HepG2 (cell line): ENCODE measurements around the gene CMTM3. TPM values are rescaled to one million over a fixed set of nuclear protein-coding genes. Genes with fewer than 3 reads are reported as not detected.

Source experiments
- CEBPG ChIP-seq: IDR thresholded peaks from 2 replicates; pipeline ENCODE4 v1.6.1; 2016
- HNF4G ChIP-seq, 2 experiments: sonication (generic) in 1 of 2; formaldehyde crosslinking in 1 of 2; IDR thresholded peaks; 2 replicates each; pipeline versions ENCODE4 v1.4.0 to v1.6.1; 2011 to 2020; ENCODE audit warnings: borderline replicate concordance in 2 of 2, low read depth in 2 of 2, mild to moderate bottlenecking in 2 of 2, low read length in 1 of 2, missing genetic modification reagents in 1 of 2, moderate library complexity in 1 of 2
- PPARG ChIP-seq: conservative IDR thresholded peaks from 2 replicates; pipeline ENCODE4 v1.6.1; 2016; ENCODE audit warnings: missing biosample characterization, missing genetic modification reagents
- SOX5 ChIP-seq: IDR thresholded peaks from 2 replicates; pipeline ENCODE4 v1.6.1; 2016; ENCODE audit warnings: borderline replicate concordance
- ZFY ChIP-seq: sonication (generic); formaldehyde crosslinking; IDR thresholded peaks from 2 replicates; pipeline ENCODE4 v1.4.0; 2020; ENCODE audit warnings: missing genetic modification reagents
- ZNF329 ChIP-seq: sonication (generic); formaldehyde crosslinking; IDR thresholded peaks from 2 replicates; pipeline ENCODE4 v1.9.0; 2021; ENCODE audit warnings: low read depth, mild to moderate bottlenecking, missing genetic modification reagents
- ZNF644 ChIP-seq: IDR thresholded peaks from 2 replicates; pipeline ENCODE4 v1.6.1; 2016; ENCODE audit warnings: low read depth
- ZSCAN21 ChIP-seq: sonication (generic); formaldehyde crosslinking; IDR thresholded peaks from 2 replicates; pipeline ENCODE4 v1.8.0; 2022; ENCODE audit warnings: mild to moderate bottlenecking, missing genetic modification reagents, moderate library complexity, borderline replicate concordance
- polyA plus RNA-seq, 8 experiments: library from polyadenylated mRNA; depleted of rRNA in 3 of 8; stranded (reverse) in 7 of 8; unstranded in 1 of 8; fragments of >200 nt; fragmentation: Illumina TruSeq in 4 of 8; extraction: Trizol in 4 of 8; gene quantifications; 2 replicates each; pipeline versions ENCODE4 v1.2.1 to v1.2.3, GENCODE V29; 2011 to 2016; ENCODE audit warnings: low read depth in 4 of 8, missing spikeins in 1 of 8, mixed read lengths in 1 of 8; ENCODE audit not compliant: insufficient read depth in 1 of 8
- total RNA-seq, 5 experiments: library from RNA; depleted of rRNA; stranded (reverse); fragments of >200 nt; fragmentation: Illumina TruSeq; extraction: Trizol; gene quantifications; 2 replicates each; pipeline ENCODE4 v1.2.3, GENCODE V29; 2016; ENCODE audit warnings: low read depth in 1 of 5
- TF ChIP-seq, protein P1 (sequence below): sonication (generic); formaldehyde crosslinking; IDR thresholded peaks from 2 replicates; pipeline ENCODE4 v1.5.0; 2020; ENCODE audit warnings: missing genetic modification reagents, mild to moderate bottlenecking, borderline replicate concordance
- TF ChIP-seq, protein P2 (sequence below): sonication (generic); formaldehyde crosslinking; IDR thresholded peaks from 2 replicates; pipeline ENCODE4 v1.4.0; 2020; ENCODE audit warnings: missing genetic modification reagents, borderline replicate concordance
- TF ChIP-seq, protein P3 (sequence below): sonication (generic); formaldehyde crosslinking; IDR thresholded peaks from 2 replicates; pipeline ENCODE4 v1.4.0; 2020; ENCODE audit warnings: missing genetic modification reagents, borderline replicate concordance
- TF ChIP-seq, protein P4 (sequence below): sonication (generic); formaldehyde crosslinking; IDR thresholded peaks from 2 replicates; pipeline ENCODE4 v1.4.0; 2020; ENCODE audit warnings: missing genetic modification reagents, low read depth, mild to moderate bottlenecking, borderline replicate concordance
- TF ChIP-seq, protein P5 (sequence below): IDR thresholded peaks from 2 replicates; pipeline ENCODE4 v1.6.1; 2012; ENCODE audit warnings: low read depth, low read length, improper control_type of control experiment
- TF ChIP-seq, protein P6 (sequence below): sonication (generic); formaldehyde crosslinking; IDR thresholded peaks from 2 replicates; pipeline ENCODE4 v1.4.0; 2020; ENCODE audit warnings: mild to moderate bottlenecking, missing genetic modification reagents

Gene CMTM3
- total and polyA plus RNA-seq, 2 of the 13 experiments (the other 11 are each of a cell fraction or from before 2014, with no cell fraction given), result 29.2 to 48.7 TPM

DNA sequence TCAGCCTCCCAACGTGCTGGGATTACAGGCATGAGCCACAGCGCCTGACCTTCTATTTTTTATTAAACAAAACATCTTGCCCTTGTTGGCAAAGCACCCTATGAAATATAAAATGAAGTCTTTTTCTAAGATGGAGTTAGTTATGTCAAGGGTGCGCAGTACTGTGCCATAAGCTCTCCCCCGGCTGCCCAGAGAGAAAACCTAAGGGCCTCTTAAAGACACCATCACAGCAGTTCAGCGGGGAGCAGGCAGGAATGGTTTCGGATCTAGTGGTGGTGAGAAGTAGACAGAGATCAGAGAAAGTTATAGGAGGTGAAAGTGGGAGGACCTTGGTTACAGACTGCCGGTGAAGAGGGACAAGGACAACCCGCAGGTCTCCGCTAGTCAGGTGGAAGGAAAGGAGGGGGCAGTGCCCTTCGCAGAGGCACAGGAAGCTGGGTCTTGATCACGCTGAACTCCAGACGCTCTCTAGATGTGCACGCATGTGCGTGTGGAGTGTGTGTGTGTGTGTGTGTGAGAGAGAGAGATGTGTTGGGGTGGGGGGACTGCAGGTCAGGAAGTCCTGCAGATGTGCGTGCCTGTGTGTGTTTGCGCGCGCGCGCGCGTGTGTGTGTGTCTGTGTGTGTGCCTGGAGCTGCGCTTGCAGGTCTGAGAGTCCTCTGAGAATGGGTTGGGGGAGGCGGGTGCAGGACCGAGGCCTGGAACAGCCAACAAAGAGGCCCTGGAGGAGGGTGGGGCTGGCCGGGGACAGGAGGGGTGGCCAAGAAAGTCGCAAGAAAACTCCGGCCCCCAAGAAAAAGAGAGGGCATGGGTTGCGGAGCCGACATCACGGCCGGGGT lies 748 bp upstream of the CMTM3 start (continued):
- TF ChIP-seq ZNF644 (CRISPR knock-in tag), result no peak
- TF ChIP-seq, protein P1, sequence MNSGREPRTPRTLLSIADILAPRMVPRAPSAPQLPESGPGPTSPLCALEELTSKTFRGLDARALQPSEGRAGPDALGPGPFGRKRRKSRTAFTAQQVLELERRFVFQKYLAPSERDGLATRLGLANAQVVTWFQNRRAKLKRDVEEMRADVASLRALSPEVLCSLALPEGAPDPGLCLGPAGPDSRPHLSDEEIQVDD (CRISPR knock-in tag), result no peak
- TF ChIP-seq, protein P2, sequence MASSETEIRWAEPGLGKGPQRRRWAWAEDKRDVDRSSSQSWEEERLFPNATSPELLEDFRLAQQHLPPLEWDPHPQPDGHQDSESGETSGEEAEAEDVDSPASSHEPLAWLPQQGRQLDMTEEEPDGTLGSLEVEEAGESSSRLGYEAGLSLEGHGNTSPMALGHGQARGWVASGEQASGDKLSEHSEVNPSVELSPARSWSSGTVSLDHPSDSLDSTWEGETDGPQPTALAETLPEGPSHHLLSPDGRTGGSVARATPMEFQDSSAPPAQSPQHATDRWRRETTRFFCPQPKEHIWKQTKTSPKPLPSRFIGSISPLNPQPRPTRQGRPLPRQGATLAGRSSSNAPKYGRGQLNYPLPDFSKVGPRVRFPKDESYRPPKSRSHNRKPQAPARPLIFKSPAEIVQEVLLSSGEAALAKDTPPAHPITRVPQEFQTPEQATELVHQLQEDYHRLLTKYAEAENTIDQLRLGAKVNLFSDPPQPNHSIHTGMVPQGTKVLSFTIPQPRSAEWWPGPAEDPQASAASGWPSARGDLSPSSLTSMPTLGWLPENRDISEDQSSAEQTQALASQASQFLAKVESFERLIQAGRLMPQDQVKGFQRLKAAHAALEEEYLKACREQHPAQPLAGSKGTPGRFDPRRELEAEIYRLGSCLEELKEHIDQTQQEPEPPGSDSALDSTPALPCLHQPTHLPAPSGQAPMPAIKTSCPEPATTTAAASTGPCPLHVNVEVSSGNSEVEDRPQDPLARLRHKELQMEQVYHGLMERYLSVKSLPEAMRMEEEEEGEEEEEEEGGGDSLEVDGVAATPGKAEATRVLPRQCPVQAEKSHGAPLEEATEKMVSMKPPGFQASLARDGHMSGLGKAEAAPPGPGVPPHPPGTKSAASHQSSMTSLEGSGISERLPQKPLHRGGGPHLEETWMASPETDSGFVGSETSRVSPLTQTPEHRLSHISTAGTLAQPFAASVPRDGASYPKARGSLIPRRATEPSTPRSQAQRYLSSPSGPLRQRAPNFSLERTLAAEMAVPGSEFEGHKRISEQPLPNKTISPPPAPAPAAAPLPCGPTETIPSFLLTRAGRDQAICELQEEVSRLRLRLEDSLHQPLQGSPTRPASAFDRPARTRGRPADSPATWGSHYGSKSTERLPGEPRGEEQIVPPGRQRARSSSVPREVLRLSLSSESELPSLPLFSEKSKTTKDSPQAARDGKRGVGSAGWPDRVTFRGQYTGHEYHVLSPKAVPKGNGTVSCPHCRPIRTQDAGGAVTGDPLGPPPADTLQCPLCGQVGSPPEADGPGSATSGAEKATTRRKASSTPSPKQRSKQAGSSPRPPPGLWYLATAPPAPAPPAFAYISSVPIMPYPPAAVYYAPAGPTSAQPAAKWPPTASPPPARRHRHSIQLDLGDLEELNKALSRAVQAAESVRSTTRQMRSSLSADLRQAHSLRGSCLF (CRISPR knock-in tag), result no peak
- TF ChIP-seq ZSCAN21 (CRISPR knock-in tag), result peak; percentile 68; the same call in 1 of the 2 replicates
- TF ChIP-seq PPARG (CRISPR knock-in tag), result no peak
- TF ChIP-seq CEBPG, result no peak
- no peak for TF ChIP-seq HNF4G (IDR thresholded peaks at IDR 0.05; ENCODE audit: borderline replicate concordance, low read depth, low read length)
- peak; percentile 73; the same call in 1 of the 2 replicates for TF ChIP-seq HNF4G (CRISPR knock-in tag; IDR thresholded peaks at IDR 0.05; ENCODE audit: borderline replicate concordance, low read depth)
- TF ChIP-seq, protein P3, sequence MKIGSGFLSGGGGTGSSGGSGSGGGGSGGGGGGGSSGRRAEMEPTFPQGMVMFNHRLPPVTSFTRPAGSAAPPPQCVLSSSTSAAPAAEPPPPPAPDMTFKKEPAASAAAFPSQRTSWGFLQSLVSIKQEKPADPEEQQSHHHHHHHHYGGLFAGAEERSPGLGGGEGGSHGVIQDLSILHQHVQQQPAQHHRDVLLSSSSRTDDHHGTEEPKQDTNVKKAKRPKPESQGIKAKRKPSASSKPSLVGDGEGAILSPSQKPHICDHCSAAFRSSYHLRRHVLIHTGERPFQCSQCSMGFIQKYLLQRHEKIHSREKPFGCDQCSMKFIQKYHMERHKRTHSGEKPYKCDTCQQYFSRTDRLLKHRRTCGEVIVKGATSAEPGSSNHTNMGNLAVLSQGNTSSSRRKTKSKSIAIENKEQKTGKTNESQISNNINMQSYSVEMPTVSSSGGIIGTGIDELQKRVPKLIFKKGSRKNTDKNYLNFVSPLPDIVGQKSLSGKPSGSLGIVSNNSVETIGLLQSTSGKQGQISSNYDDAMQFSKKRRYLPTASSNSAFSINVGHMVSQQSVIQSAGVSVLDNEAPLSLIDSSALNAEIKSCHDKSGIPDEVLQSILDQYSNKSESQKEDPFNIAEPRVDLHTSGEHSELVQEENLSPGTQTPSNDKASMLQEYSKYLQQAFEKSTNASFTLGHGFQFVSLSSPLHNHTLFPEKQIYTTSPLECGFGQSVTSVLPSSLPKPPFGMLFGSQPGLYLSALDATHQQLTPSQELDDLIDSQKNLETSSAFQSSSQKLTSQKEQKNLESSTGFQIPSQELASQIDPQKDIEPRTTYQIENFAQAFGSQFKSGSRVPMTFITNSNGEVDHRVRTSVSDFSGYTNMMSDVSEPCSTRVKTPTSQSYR, result 0 out of 2 replicates have a peak, but pooled peaks have one; percentile 43
- TF ChIP-seq SOX5 (CRISPR knock-in tag), result no peak; the same call in 1 of the 2 replicates
- TF ChIP-seq ZNF329 (CRISPR knock-in tag), result no peak
- TF ChIP-seq, protein P4, sequence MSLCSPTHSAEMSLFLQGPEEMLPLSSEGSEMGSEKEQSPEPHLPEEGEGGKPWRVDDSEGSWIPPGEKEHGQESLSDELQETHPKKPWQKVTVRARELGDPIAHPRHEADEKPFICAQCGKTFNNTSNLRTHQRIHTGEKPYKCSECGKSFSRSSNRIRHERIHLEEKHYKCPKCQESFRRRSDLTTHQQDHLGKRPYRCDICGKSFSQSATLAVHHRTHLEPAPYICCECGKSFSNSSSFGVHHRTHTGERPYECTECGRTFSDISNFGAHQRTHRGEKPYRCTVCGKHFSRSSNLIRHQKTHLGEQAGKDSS (CRISPR knock-in tag), result no peak
- no peak for TF ChIP-seq ZFY (CRISPR knock-in tag)
- TF ChIP-seq, protein P5, sequence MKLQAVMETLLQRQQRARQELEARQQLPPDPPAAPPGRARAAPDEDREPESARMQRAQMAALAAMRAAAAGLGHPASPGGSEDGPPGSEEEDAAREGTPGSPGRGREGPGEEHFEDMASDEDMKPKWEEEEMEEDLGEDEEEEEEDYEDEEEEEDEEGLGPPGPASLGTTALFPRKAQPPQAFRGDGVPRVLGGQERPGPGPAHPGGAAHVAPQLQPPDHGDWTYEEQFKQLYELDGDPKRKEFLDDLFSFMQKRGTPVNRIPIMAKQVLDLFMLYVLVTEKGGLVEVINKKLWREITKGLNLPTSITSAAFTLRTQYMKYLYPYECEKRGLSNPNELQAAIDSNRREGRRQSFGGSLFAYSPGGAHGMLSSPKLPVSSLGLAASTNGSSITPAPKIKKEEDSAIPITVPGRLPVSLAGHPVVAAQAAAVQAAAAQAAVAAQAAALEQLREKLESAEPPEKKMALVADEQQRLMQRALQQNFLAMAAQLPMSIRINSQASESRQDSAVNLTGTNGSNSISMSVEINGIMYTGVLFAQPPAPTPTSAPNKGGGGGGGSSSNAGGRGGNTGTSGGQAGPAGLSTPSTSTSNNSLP, result no peak
- TF ChIP-seq, protein P6, sequence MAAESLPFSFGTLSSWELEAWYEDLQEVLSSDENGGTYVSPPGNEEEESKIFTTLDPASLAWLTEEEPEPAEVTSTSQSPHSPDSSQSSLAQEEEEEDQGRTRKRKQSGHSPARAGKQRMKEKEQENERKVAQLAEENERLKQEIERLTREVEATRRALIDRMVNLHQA, result no peak
